GM21786 (cell line): ENCODE measurements around the gene TNFRSF19.
A peak's percentile ranks its signal among the peaks of the same experiment; 100 is the strongest.
"Not testable (repeated sequence)": the region's sequence is repeated elsewhere in the genome, so short reads cannot be mapped to it uniquely, and the experiment has no call there.

Source experiments
- ATAC-seq: cut with Tn5 transposase; IDR thresholded peaks from one replicate; pipeline ENCODE4 v1.9.1; 2021; ENCODE audit not compliant: unreplicated experiment

The TNFRSF19 gene

GRCh38 chr13:23570099-23570920 lies at the start of gene TNFRSF19:
Gene TNFRSF19, plus strand, starts transcription at chr13:23570412. Its CDS starts 19,772 bp downstream, at chr13:23590184.
- no peak for ATAC-seq

GRCh38 chr13:23529926-23530325 lies 40.3 kb upstream of the TNFRSF19 start:
- ATAC-seq, result not testable (repeated sequence)

GRCh38 chr13:23531446-23531845 lies 38.8 kb upstream of the TNFRSF19 start:
- no peak for ATAC-seq

GRCh38 chr13:23534090-23534489 lies 36.1 kb upstream of the TNFRSF19 start:
- no peak for ATAC-seq

GRCh38 chr13:23541221-23541824 lies 28.9 kb upstream of the TNFRSF19 start:
- ATAC-seq, result no peak

- no peak for ATAC-seq
These were observed 25.5 kb upstream of the TNFRSF19 start for GRCh38 chr13:23544668-23545067.

GRCh38 chr13:23547000-23547590 lies 23.1 kb upstream of the TNFRSF19 start:
- no peak for ATAC-seq

- ATAC-seq, result no peak
These were observed 20.5 kb upstream of the TNFRSF19 start for GRCh38 chr13:23549724-23550123.

GRCh38 chr13:23550163-23550562 lies 20.0 kb upstream of the TNFRSF19 start:
- no peak for ATAC-seq

- ATAC-seq, result no peak
These were observed 18.8 kb upstream of the TNFRSF19 start for GRCh38 chr13:23551213-23552008.

- ATAC-seq, result no peak
These were observed 18.0 kb upstream of the TNFRSF19 start for GRCh38 chr13:23552171-23552570.

- ATAC-seq, result no peak
These were observed 17.6 kb upstream of the TNFRSF19 start for GRCh38 chr13:23552661-23553060.

GRCh38 chr13:23554000-23554399 lies 16.2 kb upstream of the TNFRSF19 start:
- no peak for ATAC-seq

- no peak for ATAC-seq
These were observed 13.2 kb upstream of the TNFRSF19 start for GRCh38 chr13:23557043-23557442.

- no peak for ATAC-seq
These were observed 12.5 kb upstream of the TNFRSF19 start for GRCh38 chr13:23557733-23558132.

- no peak for ATAC-seq
These were observed 11.3 kb upstream of the TNFRSF19 start for GRCh38 chr13:23558675-23559536.

GRCh38 chr13:23560571-23561089 lies 9.6 kb upstream of the TNFRSF19 start:
- ATAC-seq, result no peak

- ATAC-seq, result peak; percentile 88
These were observed 9.0 kb upstream of the TNFRSF19 start for GRCh38 chr13:23561261-23561660.

- ATAC-seq, result no peak
These were observed 6.9 kb upstream of the TNFRSF19 start for GRCh38 chr13:23563085-23563845.
